Neural cell (in vitro differentiated cells): ENCODE measurements around the gene ST3GAL2. TPM values are rescaled to one million over a fixed set of nuclear protein-coding genes. Genes with fewer than 3 reads are reported as not detected.
A peak's percentile ranks its signal among the peaks of the same experiment; 100 is the strongest.

Experiments used
- H2AFZ ChIP-seq: fragments of 200-600, 300-800 bp; sonication (generic), shearing (Covaris generic); 2 replicates; pipeline ENCODE4 v1.6.0; 2014; ENCODE audit warnings: low read depth, mild to moderate bottlenecking, antibody characterized with exemption, low read length, moderate library complexity
- H3F3A ChIP-seq: fragments of 200-600 bp; shearing (Covaris generic); 2 replicates; pipeline ENCODE4 v1.6.1; 2016; ENCODE audit warnings: mild to moderate bottlenecking, moderate library complexity, mixed read lengths, antibody characterized with exemption, low read length; ENCODE audit not compliant: insufficient read depth, poor library complexity, severe bottlenecking
- H3K27ac ChIP-seq: fragments of 200-600, 300-800 bp; sonication (generic), shearing (Covaris generic); 2 replicates; pipeline ENCODE4 v1.5.1; 2014; ENCODE audit warnings: mild to moderate bottlenecking, low read length, moderate library complexity
- H3K27me3 ChIP-seq: fragments of 300-800, 200-600 bp; sonication (generic), shearing (Covaris generic); 2 replicates; pipeline ENCODE4 v1.6.0; 2014; ENCODE audit warnings: mild to moderate bottlenecking, low read depth, low read length, moderate library complexity; ENCODE audit not compliant: insufficient read depth
- H3K36me3 ChIP-seq: fragments of 300-800, 200-600 bp; sonication (generic), shearing (Covaris generic); 2 replicates; pipeline ENCODE4 v1.5.1; 2014; ENCODE audit warnings: mild to moderate bottlenecking, antibody characterized with exemption, low read length, moderate library complexity; ENCODE audit not compliant: insufficient read depth
- H3K4me2 ChIP-seq: fragments of 300-800, 200-600 bp; sonication (generic), shearing (Covaris generic); 2 replicates; pipeline ENCODE4 v1.6.0; 2014; ENCODE audit warnings: mild to moderate bottlenecking, low read length
- H3K4me3 ChIP-seq: fragments of 300-800, 200-600 bp; sonication (generic), shearing (Covaris generic); 2 replicates; pipeline ENCODE4 v1.5.1; 2014; ENCODE audit warnings: mild to moderate bottlenecking, low read length, moderate library complexity
- H3K79me2 ChIP-seq: fragments of 200-600 bp; shearing (Covaris generic); replicated peaks from 2 replicates; pipeline ENCODE4 v1.6.0; 2014; ENCODE audit warnings: mild to moderate bottlenecking, low read length, moderate library complexity; ENCODE audit not compliant: insufficient read depth
- H3K9ac ChIP-seq: fragments of 300-800, 200-600 bp; sonication (generic), shearing (Covaris generic); 2 replicates; pipeline ENCODE4 v1.6.1; 2016; ENCODE audit warnings: mild to moderate bottlenecking, low read length, mixed read lengths
- H3K9me2 ChIP-seq: fragments of 200-600 bp; shearing (Covaris generic); 2 replicates; pipeline ENCODE4 v1.6.1; 2016; ENCODE audit warnings: mild to moderate bottlenecking, low read length, mixed read lengths; ENCODE audit not compliant: insufficient read depth
- H3K9me3 ChIP-seq: fragments of 200-600, 300-800 bp; sonication (generic), shearing (Covaris generic); 2 replicates; pipeline ENCODE4 v1.6.1; 2016; ENCODE audit warnings: mild to moderate bottlenecking, mixed run types, low read length, moderate library complexity, mixed read lengths
- H4K20me1 ChIP-seq: fragments of 200-600 bp; shearing (Covaris generic); 2 replicates; pipeline ENCODE4 v1.6.1; 2016; ENCODE audit warnings: mild to moderate bottlenecking, mixed run types; ENCODE audit not compliant: insufficient read depth
- CTCF ChIP-seq: fragments of 450-650 bp; IDR thresholded peaks from 2 replicates; pipeline ENCODE4 v1.5.1; 2014; ENCODE audit warnings: antibody characterized with exemption, mild to moderate bottlenecking, moderate library complexity; ENCODE audit not compliant: poor library complexity, severe bottlenecking
- EP300 ChIP-seq: fragments of 450-650 bp; conservative IDR thresholded peaks from 2 replicates; pipeline ENCODE4 v1.6.1; 2014; ENCODE audit warnings: antibody characterized with exemption, mild to moderate bottlenecking, moderate library complexity; ENCODE audit not compliant: poor library complexity, severe bottlenecking
- EZH2 ChIP-seq: fragments of 200-600, 300-800 bp; shearing (Covaris generic), sonication (generic); IDR thresholded peaks from 2 replicates; pipeline ENCODE4 v1.6.1; 2014; ENCODE audit warnings: antibody characterized with exemption, low read length, borderline replicate concordance, mild to moderate bottlenecking; ENCODE audit not compliant: insufficient read depth, poor library complexity, severe bottlenecking
- MXI1 ChIP-seq: fragments of 450-650 bp; conservative IDR thresholded peaks from 2 replicates; pipeline ENCODE4 v1.6.1; 2014; ENCODE audit warnings: antibody characterized with exemption, mild to moderate bottlenecking; ENCODE audit not compliant: poor library complexity, severe bottlenecking
- POLR2AphosphoS5 ChIP-seq: IDR thresholded peaks from 2 replicates; pipeline ENCODE4 v1.6.1; 2012
- RAD21 ChIP-seq: fragments of 450-650 bp; conservative IDR thresholded peaks from 2 replicates; pipeline ENCODE4 v1.6.1; 2014; ENCODE audit warnings: antibody characterized with exemption, mild to moderate bottlenecking, moderate library complexity
- REST ChIP-seq: IDR thresholded peaks from 2 replicates; pipeline ENCODE4 v1.6.1; 2012; ENCODE audit warnings: borderline replicate concordance
- SMC3 ChIP-seq: fragments of 450-650 bp; conservative IDR thresholded peaks from 2 replicates; pipeline ENCODE4 v1.6.1; 2014; ENCODE audit warnings: antibody characterized with exemption, mild to moderate bottlenecking, moderate library complexity; ENCODE audit not compliant: poor library complexity
- TAF1 ChIP-seq: IDR thresholded peaks from 2 replicates; pipeline ENCODE4 v1.6.1; 2012; ENCODE audit warnings: low read depth
- polyA plus RNA-seq: library from polyadenylated mRNA; depleted of rRNA; stranded (reverse); fragments of >200 nt; gene quantifications from 2 replicates; pipeline ENCODE4 v1.2.3, GENCODE V29; 2014

Gene ST3GAL2
- polyA plus RNA-seq, 1 donor from 2014 or later: 19.4 TPM

- Histone ChIP-seq H3K4me2 (peak overlapping the region; percentile 99), H3K9me2 (no peaks in the 10 kb centered on the region), H3K4me3 (peak overlapping the region; percentile 80), H3F3A (no peaks in the 10 kb centered on the region), H3K9ac (peak overlapping the region; percentile 76), H3K9me3 (no peaks in the 10 kb centered on the region), H3K36me3 (no peaks in the 10 kb centered on the region), H2AFZ (no peak overlapping the region), H3K27ac (no peak overlapping the region), H4K20me1 (no peaks in the 10 kb centered on the region), H3K27me3 (no peaks in the 10 kb centered on the region), H3K79me2 (peaks cover 18% of the 10 kb centered on the region)
- TF ChIP-seq CTCF (no peak), TAF1 (no peak), EZH2 (no peak), POLR2AphosphoS5 (no peak), MXI1 (no peak), SMC3 (no peak), RAD21 (no peak), REST (no peak), EP300 (no peak)
Measured at GRCh38 chr16:70437582-70438557, 1.0 kb downstream of the ST3GAL2 start.

GRCh38 chr16:70437017-70437581 is 1.8 kb downstream of the ST3GAL2 start:
- no peaks in the 10 kb centered on the region for H3K9me3 ChIP-seq
- no peaks in the 10 kb centered on the region for H3K9me2 ChIP-seq
- peak overlapping the region; percentile 76 for H3K9ac ChIP-seq
- no peaks in the 10 kb centered on the region for H3K27me3 ChIP-seq
- H3F3A ChIP-seq: no peaks in the 10 kb centered on the region
- TF ChIP-seq CTCF (no peak), EP300 (no peak), SMC3 (no peak), POLR2AphosphoS5 (no peak), EZH2 (no peak), MXI1 (no peak), RAD21 (no peak), REST (no peak), TAF1 (no peak)
- no peak overlapping the region for H2AFZ ChIP-seq
- no peaks in the 10 kb centered on the region for H3K36me3 ChIP-seq
- peak overlapping the region; percentile 80 for H3K4me3 ChIP-seq
- no peak overlapping the region for H3K27ac ChIP-seq
- no peaks in the 10 kb centered on the region for H4K20me1 ChIP-seq
- H3K79me2 ChIP-seq: peaks cover 18% of the 10 kb centered on the region
- H3K4me2 ChIP-seq: peak overlapping the region; percentile 99
